RKO (cell line): ENCODE results near the gene THOC7.
A peak's percentile ranks its signal among the peaks of the same experiment; 100 is the strongest.

Source experiments
- DNase-seq: peaks from one replicate; pipeline ENCODE4 v3.0.0-alpha.2; 2016; ENCODE audit warnings: low spot score

THOC7 gene

GRCh38 chr3:63863150-63864007 lies at the start of gene THOC7, which contains the start of gene ATXN7:
Gene THOC7 (minus strand): TSS chr3:63863805. CDS start chr3:63863790, 15 bp downstream.
Gene ATXN7 (plus strand): TSS chr3:63863867. CDS start chr3:63912599, 48,732 bp downstream.
- DNase-seq = peak; percentile 51

GRCh38 chr3:63912768-63913588 lies 49.4 kb upstream of the THOC7 start:
- DNase-seq = peak; percentile 64

GRCh38 chr3:63911873-63912767 lies 48.5 kb upstream of the THOC7 start, which contains the start of gene SCAANT1:
Gene SCAANT1 (minus strand): TSS chr3:63912383.
- peak; percentile 89 for DNase-seq

GRCh38 chr3:63911509-63911872 lies 47.9 kb upstream of the THOC7 start:
- DNase-seq = peak; percentile 70

- DNase-seq = peak; percentile 72
These were observed 47.3 kb upstream of the THOC7 start for GRCh38 chr3:63910891-63911290.

GRCh38 chr3:63910001-63910400 lies 46.4 kb upstream of the THOC7 start:
- no peak for DNase-seq

GRCh38 chr3:63909431-63909830 lies 45.8 kb upstream of the THOC7 start:
- DNase-seq = no peak

- DNase-seq = no peak
These were observed 45.2 kb upstream of the THOC7 start for GRCh38 chr3:63908776-63909175.

- DNase-seq = peak; percentile 49
These were observed 44.6 kb upstream of the THOC7 start for GRCh38 chr3:63908081-63908736.

GRCh38 chr3:63905731-63906620 lies 42.4 kb upstream of the THOC7 start:
- DNase-seq = no peak

GRCh38 chr3:63900459-63900858 lies 36.9 kb upstream of the THOC7 start:
- no peak for DNase-seq

GRCh38 chr3:63900010-63900409 lies 36.4 kb upstream of the THOC7 start:
- no peak for DNase-seq

GRCh38 chr3:63896332-63897030 lies 32.9 kb upstream of the THOC7 start:
- DNase-seq = no peak

- no peak for DNase-seq
These were observed 32.0 kb upstream of the THOC7 start for GRCh38 chr3:63895422-63896189.

- DNase-seq = no peak
These were observed 29.3 kb upstream of the THOC7 start for GRCh38 chr3:63892773-63893352.

- no peak for DNase-seq
These were observed 27.9 kb upstream of the THOC7 start for GRCh38 chr3:63891518-63891917.

GRCh38 chr3:63886858-63887257 lies 23.3 kb upstream of the THOC7 start:
- no peak for DNase-seq

GRCh38 chr3:63880653-63881052 lies 17.0 kb upstream of the THOC7 start:
- no peak for DNase-seq
